Measurements from ENCODE around the gene SOX2. TPM values are rescaled to one million over a fixed set of nuclear protein-coding genes. Genes with fewer than 3 reads are reported as not detected.

The SOX2 gene
- total RNA-seq, 1 donor from 2014 or later = under 0.01 TPM

- no peak overlapping the region for H3K27ac ChIP-seq (ENCODE audit: low read depth, low read length)
- H3K9me3 ChIP-seq (ENCODE audit: control insufficient read depth in 3 of 3, low read length in 3 of 3) = no peaks in the 10 kb centered on the region
- no peaks in the 10 kb centered on the region for H3K36me3 ChIP-seq (ENCODE audit: control insufficient read depth in 3 of 3, insufficient read depth in 3 of 3, low read length in 3 of 3)
- H3K4me3 ChIP-seq (ENCODE audit: low read length in 3 of 3) = no peak overlapping the region
- peaks cover 7 to 13% (median 9%) of the 10 kb centered on the region in 3 donors for H3K4me1 ChIP-seq (ENCODE audit: control insufficient read depth in 3 of 3, insufficient read depth in 3 of 3, low read length in 3 of 3)
- H3K27me3 ChIP-seq (ENCODE audit: control insufficient read depth in 3 of 3, insufficient read depth in 3 of 3, low read length in 3 of 3) = peaks cover 79 to 90% (median 81%) of the 10 kb centered on the region in 3 donors
- no peak overlapping the region for H3K9ac ChIP-seq (ENCODE audit: low read depth in 1 of 3, low read length in 3 of 3)
Measured at GRCh38 chr3:181704421-181705085, 7.2 kb upstream of the SOX2 start.

DNA sequence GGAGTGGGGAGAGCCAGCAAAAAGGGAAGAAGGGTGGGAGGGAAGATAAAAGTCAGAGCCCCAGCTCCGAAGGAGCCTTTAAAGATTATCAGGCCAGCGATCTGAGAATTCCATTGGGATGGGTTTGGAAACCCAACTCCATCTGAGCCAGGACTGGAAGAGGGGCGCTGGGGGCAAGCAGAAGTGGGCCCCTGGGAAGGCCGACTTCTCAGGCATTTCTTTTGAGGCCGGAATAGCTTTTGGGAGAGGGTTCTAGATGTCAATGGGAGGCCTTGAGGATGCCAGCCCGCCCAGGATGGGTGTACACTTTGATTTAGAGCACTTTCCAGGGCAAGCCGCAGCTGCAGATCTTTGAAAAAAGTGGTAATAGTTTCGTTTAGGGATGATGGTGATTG is 6.6 kb upstream of the SOX2 start:
- peaks cover 79 to 90% (median 83%) of the 10 kb centered on the region in 3 donors for H3K27me3 ChIP-seq (ENCODE audit: control insufficient read depth in 3 of 3, insufficient read depth in 3 of 3, low read length in 3 of 3)
- H3K9ac ChIP-seq (ENCODE audit: low read depth in 1 of 3, low read length in 3 of 3) = no peak overlapping the region
- peaks cover 6 to 13% (median 9%) of the 10 kb centered on the region in 3 donors for H3K4me1 ChIP-seq (ENCODE audit: control insufficient read depth in 3 of 3, insufficient read depth in 3 of 3, low read length in 3 of 3)

GRCh38 chr3:181707980-181708379 is 3.7 kb upstream of the SOX2 start:
- H3K4me3 ChIP-seq (ENCODE audit: low read length in 3 of 3) = no peak overlapping the region
- H3K36me3 ChIP-seq (ENCODE audit: control insufficient read depth in 3 of 3, insufficient read depth in 3 of 3, low read length in 3 of 3) = no peaks in the 10 kb centered on the region
- peaks cover 82 to 87% (median 85%) of the 10 kb centered on the region in 3 donors for H3K27me3 ChIP-seq (ENCODE audit: control insufficient read depth in 3 of 3, insufficient read depth in 3 of 3, low read length in 3 of 3)
- H3K4me1 ChIP-seq (ENCODE audit: control insufficient read depth in 3 of 3, insufficient read depth in 3 of 3, low read length in 3 of 3) = peaks cover 7 to 24% (median 14%) of the 10 kb centered on the region in 3 donors
- H3K9me3 ChIP-seq (ENCODE audit: control insufficient read depth in 3 of 3, low read length in 3 of 3) = no peaks in the 10 kb centered on the region
- H3K9ac ChIP-seq (ENCODE audit: low read depth in 1 of 3, low read length in 3 of 3) = no peak overlapping the region
- H3K27ac ChIP-seq (ENCODE audit: low read depth, low read length) = no peak overlapping the region

More for the DNA sequence above, 6.6 kb upstream of the SOX2 start:
- no peak overlapping the region for H3K27ac ChIP-seq (ENCODE audit: low read depth, low read length)
- H3K36me3 ChIP-seq (ENCODE audit: control insufficient read depth in 3 of 3, insufficient read depth in 3 of 3, low read length in 3 of 3) = no peaks in the 10 kb centered on the region
- H3K9me3 ChIP-seq (ENCODE audit: control insufficient read depth in 3 of 3, low read length in 3 of 3) = no peaks in the 10 kb centered on the region
- H3K4me3 ChIP-seq (ENCODE audit: low read length in 3 of 3) = no peak overlapping the region

- Histone ChIP-seq H3K9ac (ENCODE audit: low read depth in 1 of 3, low read length in 3 of 3) (no peak overlapping the region), H3K4me3 (ENCODE audit: low read length in 3 of 3) (no peak overlapping the region), H3K9me3 (ENCODE audit: control insufficient read depth in 3 of 3, low read length in 3 of 3) (no peaks in the 10 kb centered on the region)
Measured at GRCh38 chr3:181709537-181710279, 2.0 kb upstream of the SOX2 start.

GRCh38 chr3:181710345-181711291 is 1.1 kb upstream of the SOX2 start:
- Histone ChIP-seq H3K36me3 (ENCODE audit: control insufficient read depth in 3 of 3, insufficient read depth in 3 of 3, low read length in 3 of 3) (no peaks in the 10 kb centered on the region), H3K27me3 (ENCODE audit: control insufficient read depth in 3 of 3, insufficient read depth in 3 of 3, low read length in 3 of 3) (peaks cover 75 to 85% (median 82%) of the 10 kb centered on the region in 3 donors), H3K4me1 (ENCODE audit: control insufficient read depth in 3 of 3, insufficient read depth in 3 of 3, low read length in 3 of 3) (peaks cover 8 to 16% (median 9%) of the 10 kb centered on the region in 3 donors), H3K27ac (ENCODE audit: low read depth, low read length) (no peak overlapping the region), H3K9ac (ENCODE audit: low read depth in 1 of 3, low read length in 3 of 3) (no peak overlapping the region), H3K9me3 (ENCODE audit: control insufficient read depth in 3 of 3, low read length in 3 of 3) (no peaks in the 10 kb centered on the region), H3K4me3 (ENCODE audit: low read length in 3 of 3) (no peak overlapping the region)

More at GRCh38 chr3:181709537-181710279, 2.0 kb upstream of the SOX2 start:
- Histone ChIP-seq H3K27me3 (ENCODE audit: control insufficient read depth in 3 of 3, insufficient read depth in 3 of 3, low read length in 3 of 3) (peaks cover 75 to 86% (median 82%) of the 10 kb centered on the region in 3 donors), H3K36me3 (ENCODE audit: control insufficient read depth in 3 of 3, insufficient read depth in 3 of 3, low read length in 3 of 3) (no peaks in the 10 kb centered on the region), H3K4me1 (ENCODE audit: control insufficient read depth in 3 of 3, insufficient read depth in 3 of 3, low read length in 3 of 3) (peaks cover 8 to 16% (median 9%) of the 10 kb centered on the region in 3 donors), H3K27ac (ENCODE audit: low read depth, low read length) (no peak overlapping the region)

- H3K27me3 ChIP-seq (ENCODE audit: control insufficient read depth in 3 of 3, insufficient read depth in 3 of 3, low read length in 3 of 3) = peaks cover 71 to 84% (median 79%) of the 10 kb centered on the region in 3 donors
- no peak overlapping the region for H3K9ac ChIP-seq (ENCODE audit: low read depth in 1 of 3, low read length in 3 of 3)
- peak overlapping the region in 2 of 3 donors; percentile 17 to 49 for H3K4me3 ChIP-seq (ENCODE audit: low read length in 3 of 3)
- peaks cover 8 to 16% (median 9%) of the 10 kb centered on the region in 3 donors for H3K4me1 ChIP-seq (ENCODE audit: control insufficient read depth in 3 of 3, insufficient read depth in 3 of 3, low read length in 3 of 3)
- no peaks in the 10 kb centered on the region for H3K9me3 ChIP-seq (ENCODE audit: control insufficient read depth in 3 of 3, low read length in 3 of 3)
- H3K36me3 ChIP-seq (ENCODE audit: control insufficient read depth in 3 of 3, insufficient read depth in 3 of 3, low read length in 3 of 3) = no peaks in the 10 kb centered on the region
- H3K27ac ChIP-seq (ENCODE audit: low read depth, low read length) = no peak overlapping the region
Measured at GRCh38 chr3:181712226-181712552, 464 bp downstream of the SOX2 start.

GRCh38 chr3:181712553-181713279 is 991 bp downstream of the SOX2 start:
- Histone ChIP-seq H3K9ac (ENCODE audit: low read depth in 1 of 3, low read length in 3 of 3) (no peak overlapping the region), H3K4me1 (ENCODE audit: control insufficient read depth in 3 of 3, insufficient read depth in 3 of 3, low read length in 3 of 3) (peaks cover 8 to 16% (median 9%) of the 10 kb centered on the region in 3 donors), H3K36me3 (ENCODE audit: control insufficient read depth in 3 of 3, insufficient read depth in 3 of 3, low read length in 3 of 3) (no peaks in the 10 kb centered on the region), H3K9me3 (ENCODE audit: control insufficient read depth in 3 of 3, low read length in 3 of 3) (no peaks in the 10 kb centered on the region), H3K27me3 (ENCODE audit: control insufficient read depth in 3 of 3, insufficient read depth in 3 of 3, low read length in 3 of 3) (peaks cover 71 to 90% (median 83%) of the 10 kb centered on the region in 3 donors), H3K27ac (ENCODE audit: low read depth, low read length) (no peak overlapping the region), H3K4me3 (ENCODE audit: low read length in 3 of 3) (peak overlapping the region in 2 of 3 donors; percentile 14 to 17)

DNA sequence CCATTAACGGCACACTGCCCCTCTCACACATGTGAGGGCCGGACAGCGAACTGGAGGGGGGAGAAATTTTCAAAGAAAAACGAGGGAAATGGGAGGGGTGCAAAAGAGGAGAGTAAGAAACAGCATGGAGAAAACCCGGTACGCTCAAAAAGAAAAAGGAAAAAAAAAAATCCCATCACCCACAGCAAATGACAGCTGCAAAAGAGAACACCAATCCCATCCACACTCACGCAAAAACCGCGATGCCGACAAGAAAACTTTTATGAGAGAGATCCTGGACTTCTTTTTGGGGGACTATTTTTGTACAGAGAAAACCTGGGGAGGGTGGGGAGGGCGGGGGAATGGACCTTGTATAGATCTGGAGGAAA is 1.5 kb downstream of the SOX2 start:
- Histone ChIP-seq H3K4me1 (ENCODE audit: control insufficient read depth in 3 of 3, insufficient read depth in 3 of 3, low read length in 3 of 3) (peaks cover 8 to 16% (median 9%) of the 10 kb centered on the region in 3 donors), H3K9me3 (ENCODE audit: control insufficient read depth in 3 of 3, low read length in 3 of 3) (no peaks in the 10 kb centered on the region), H3K36me3 (ENCODE audit: control insufficient read depth in 3 of 3, insufficient read depth in 3 of 3, low read length in 3 of 3) (no peaks in the 10 kb centered on the region), H3K4me3 (ENCODE audit: low read length in 3 of 3) (no peak overlapping the region), H3K27me3 (ENCODE audit: control insufficient read depth in 3 of 3, insufficient read depth in 3 of 3, low read length in 3 of 3) (peaks cover 73 to 90% (median 85%) of the 10 kb centered on the region in 3 donors), H3K27ac (ENCODE audit: low read depth, low read length) (no peak overlapping the region), H3K9ac (ENCODE audit: low read depth in 1 of 3, low read length in 3 of 3) (no peak overlapping the region)
